H1 (cell line): ENCODE results near the gene LCE7A.

Experiments
- EZH2 ChIP-seq: fragments of 200-600 bp; sonication (generic); IDR thresholded peaks from 2 replicates; pipeline ENCODE4 v1.7.1; 2012; ENCODE audit warnings: low read depth, mild to moderate bottlenecking, moderate library complexity, low read length, inconsistent platforms; ENCODE audit not compliant: severe bottlenecking
- GTF2F1 ChIP-seq: IDR thresholded peaks from 2 replicates; pipeline ENCODE4 v1.6.1; 2012; ENCODE audit warnings: low read depth, low read length, improper control_type of control experiment, borderline replicate concordance
- MAFK ChIP-seq: IDR thresholded peaks from 2 replicates; pipeline ENCODE4 v1.6.1; 2012; ENCODE audit warnings: low read depth, mild to moderate bottlenecking, improper control_type of control experiment, low read length
- RAD21 ChIP-seq, 2 experiments: IDR thresholded peaks in 1 of 2; conservative IDR thresholded peaks in 1 of 2; 2 replicates each; pipeline ENCODE4 v1.6.1; 2011; ENCODE audit warnings: low read depth in 2 of 2, low read length in 2 of 2, improper control_type of control experiment in 1 of 2, inconsistent platforms in 1 of 2, mild to moderate bottlenecking in 1 of 2, moderate library complexity in 1 of 2
- TBP ChIP-seq: IDR thresholded peaks from 2 replicates; pipeline ENCODE4 v1.6.1; 2011; ENCODE audit warnings: low read depth, low read length, improper control_type of control experiment
- TEAD4 ChIP-seq: IDR thresholded peaks from 2 replicates; pipeline ENCODE4 v1.6.1; 2012; ENCODE audit warnings: low read depth, low read length, inconsistent platforms, mixed read lengths
- YY1 ChIP-seq: IDR thresholded peaks from 2 replicates; pipeline ENCODE4 v1.6.1; 2011; ENCODE audit warnings: low read depth, mild to moderate bottlenecking, low read length
- TF ChIP-seq, protein P1 (sequence below): IDR thresholded peaks from 2 replicates; pipeline ENCODE4 v1.6.1; 2012; ENCODE audit warnings: inconsistent platforms
- TF ChIP-seq, protein P2 (sequence below), 3 experiments: IDR thresholded peaks; 1 replicate in 2 of 3; 2 replicates in 1 of 3; pipeline versions ENCODE4 v1.5.1 to v1.6.1; 2011; ENCODE audit warnings: low read length in 3 of 3, mild to moderate bottlenecking in 3 of 3, inconsistent platforms in 2 of 3, low read depth in 1 of 3, moderate library complexity in 1 of 3; ENCODE audit not compliant: insufficient read depth in 1 of 3; ENCODE audit errors: control extremely low read depth in 1 of 3

DNA sequence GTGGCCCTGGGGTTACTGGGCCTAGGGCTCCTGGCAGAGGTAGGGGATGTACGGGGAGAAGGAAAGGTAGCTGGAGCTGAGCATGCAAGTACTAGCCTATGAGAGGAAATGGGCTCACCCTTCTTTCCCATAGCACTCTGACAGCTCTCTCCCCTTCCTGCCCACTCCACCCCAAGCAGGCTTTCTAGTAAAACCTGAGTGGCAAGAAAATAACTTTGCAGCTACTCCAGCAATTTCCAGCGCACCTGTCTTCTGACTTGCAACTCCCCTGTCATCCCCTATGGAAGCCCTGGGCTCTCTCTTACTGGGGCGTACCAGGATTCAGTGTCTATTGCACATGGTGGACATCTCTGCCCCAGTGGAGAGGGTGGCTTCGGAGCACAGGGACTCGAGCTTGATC is 41.8 kb downstream of the LCE7A start:
- TF ChIP-seq MAFK (no peak), EZH2 (no peak), GTF2F1 (no peak), YY1 (no peak), TEAD4 (no peak), TBP (no peak), RAD21 (IDR thresholded peaks at IDR 0.05 in 1 of 2, conservative IDR thresholded peaks at IDR 0.05 in 1 of 2; ENCODE audit: low read depth in 2 of 2, low read length in 2 of 2) (no peak)
- TF ChIP-seq, protein P1, sequence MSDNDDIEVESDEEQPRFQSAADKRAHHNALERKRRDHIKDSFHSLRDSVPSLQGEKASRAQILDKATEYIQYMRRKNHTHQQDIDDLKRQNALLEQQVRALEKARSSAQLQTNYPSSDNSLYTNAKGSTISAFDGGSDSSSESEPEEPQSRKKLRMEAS = no peak
- TF ChIP-seq, protein P2, sequence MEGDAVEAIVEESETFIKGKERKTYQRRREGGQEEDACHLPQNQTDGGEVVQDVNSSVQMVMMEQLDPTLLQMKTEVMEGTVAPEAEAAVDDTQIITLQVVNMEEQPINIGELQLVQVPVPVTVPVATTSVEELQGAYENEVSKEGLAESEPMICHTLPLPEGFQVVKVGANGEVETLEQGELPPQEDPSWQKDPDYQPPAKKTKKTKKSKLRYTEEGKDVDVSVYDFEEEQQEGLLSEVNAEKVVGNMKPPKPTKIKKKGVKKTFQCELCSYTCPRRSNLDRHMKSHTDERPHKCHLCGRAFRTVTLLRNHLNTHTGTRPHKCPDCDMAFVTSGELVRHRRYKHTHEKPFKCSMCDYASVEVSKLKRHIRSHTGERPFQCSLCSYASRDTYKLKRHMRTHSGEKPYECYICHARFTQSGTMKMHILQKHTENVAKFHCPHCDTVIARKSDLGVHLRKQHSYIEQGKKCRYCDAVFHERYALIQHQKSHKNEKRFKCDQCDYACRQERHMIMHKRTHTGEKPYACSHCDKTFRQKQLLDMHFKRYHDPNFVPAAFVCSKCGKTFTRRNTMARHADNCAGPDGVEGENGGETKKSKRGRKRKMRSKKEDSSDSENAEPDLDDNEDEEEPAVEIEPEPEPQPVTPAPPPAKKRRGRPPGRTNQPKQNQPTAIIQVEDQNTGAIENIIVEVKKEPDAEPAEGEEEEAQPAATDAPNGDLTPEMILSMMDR (IDR thresholded peaks at IDR 0.05; ENCODE audit: control extremely low read depth in 1 of 3, insufficient read depth in 1 of 3, low read depth in 1 of 3, low read length in 3 of 3) = no peak
